ENCODE measurements around the gene ACOX2.

ACOX2 gene

DNA sequence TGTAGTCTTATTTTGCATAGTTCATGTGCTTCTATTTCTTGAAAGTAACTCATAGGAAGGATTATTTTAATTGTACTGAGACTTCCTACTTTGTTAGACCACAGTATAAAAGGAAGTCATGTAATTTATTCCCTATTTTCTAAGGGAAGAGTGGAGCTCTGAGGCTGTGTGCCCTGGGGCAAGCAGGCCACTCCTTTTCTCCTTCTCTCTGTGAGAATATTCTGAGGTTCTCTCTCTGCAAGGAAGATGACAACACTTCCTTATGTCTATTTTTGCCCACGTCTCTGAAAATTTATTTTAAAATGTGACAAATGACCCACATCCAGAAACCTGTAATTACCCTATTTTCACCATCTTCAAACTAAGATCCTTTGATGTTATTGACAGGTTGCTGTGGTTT is 34.1 kb downstream of the ACOX2 start:
- DNase-seq = no peak

DNA sequence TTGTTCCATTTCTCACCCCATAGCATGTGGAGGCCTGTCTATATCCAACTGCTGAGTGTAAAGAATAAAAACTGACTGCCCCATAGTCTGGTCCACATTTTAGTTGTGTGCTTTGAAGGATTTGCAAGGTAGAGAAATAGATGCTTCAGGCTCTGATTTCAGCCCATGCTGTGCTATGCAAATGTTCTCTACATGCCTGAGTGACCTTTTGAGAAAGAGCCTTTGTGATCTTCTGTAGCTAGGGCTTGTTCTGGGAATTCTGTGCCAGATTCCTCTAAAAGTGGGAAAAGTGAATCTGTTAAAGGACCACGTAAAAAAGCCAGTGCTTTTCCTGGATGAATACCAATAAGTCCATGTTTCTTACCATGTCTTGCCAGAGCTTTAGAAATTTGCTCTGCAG is 39.9 kb downstream of the ACOX2 start:
- DNase-seq = no peak

DNA sequence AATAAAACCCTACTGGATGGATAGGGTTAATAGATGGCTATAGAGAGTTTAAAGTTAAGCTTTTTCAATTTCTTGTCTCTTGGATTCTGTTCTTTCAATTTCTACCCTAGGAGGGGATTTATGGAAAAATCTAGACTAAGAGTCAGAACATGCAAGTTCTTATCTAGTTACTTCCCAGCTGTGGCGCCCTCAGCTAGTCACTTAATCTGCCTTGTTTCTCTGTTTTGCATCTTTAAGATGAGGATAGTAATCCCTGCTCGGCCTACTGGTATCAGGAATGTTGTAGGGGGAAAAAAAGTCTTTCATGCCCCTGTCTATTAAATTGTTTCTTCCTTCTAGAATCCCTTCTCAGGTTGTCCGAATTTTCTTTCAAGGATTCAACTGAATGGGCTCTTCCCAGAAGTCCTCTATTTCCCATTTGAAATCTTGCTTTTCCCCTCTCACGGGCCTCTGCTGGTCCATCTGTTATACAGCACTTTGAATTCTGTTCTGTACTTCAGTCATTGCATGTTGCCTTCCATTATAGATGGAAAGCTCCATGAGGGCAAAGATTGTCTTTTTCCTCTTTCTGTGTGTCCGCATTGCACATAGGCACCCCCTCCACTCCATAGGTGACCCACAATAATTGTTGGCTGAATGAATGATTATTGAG is 40.7 kb downstream of the ACOX2 start:
- DNase-seq = no peak

DNA sequence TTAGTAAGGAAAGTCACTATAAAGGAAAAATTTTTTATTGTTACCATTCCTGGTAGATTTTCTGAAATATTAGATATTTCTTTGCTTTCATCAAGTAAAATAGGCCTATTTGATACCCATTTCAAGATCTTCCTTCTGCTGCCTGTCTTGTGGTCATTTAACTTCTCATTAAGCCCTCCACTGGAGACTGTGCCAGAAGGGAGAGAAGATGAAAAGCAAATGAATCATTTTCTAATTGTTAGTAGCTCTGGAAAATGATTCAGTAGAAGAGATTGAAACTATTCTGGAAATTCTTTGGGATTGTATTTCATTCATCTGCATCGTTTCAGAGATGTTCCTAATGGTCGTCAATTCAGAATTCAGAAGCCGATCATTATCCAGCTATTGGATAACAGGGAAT is 41.9 kb downstream of the ACOX2 start:
- DNase-seq = no peak

GRCh38 chr3:58494107-58494506 is 42.9 kb downstream of the ACOX2 start:
- DNase-seq = no peak

DNA sequence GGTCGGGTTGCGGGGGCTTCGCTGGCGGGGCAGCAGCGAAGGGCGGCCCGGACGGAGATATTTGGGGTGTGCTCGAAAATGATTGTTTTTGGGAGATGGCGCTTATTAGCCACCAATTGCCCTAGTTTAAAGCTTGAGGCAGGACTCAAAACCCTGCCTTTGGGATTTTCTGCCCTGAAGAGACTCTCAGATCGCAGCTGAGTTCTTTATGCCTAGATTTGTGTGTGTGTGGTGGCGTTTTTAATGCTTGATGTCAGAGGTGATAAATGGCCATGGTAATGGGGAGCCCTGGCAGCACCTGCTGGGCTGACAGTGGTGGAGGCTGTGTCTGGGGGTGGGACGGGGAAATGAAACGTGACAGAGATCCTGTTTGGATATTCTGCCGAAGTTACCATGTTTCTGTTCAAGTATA is 44.5 kb downstream of the ACOX2 start:
- DNase-seq = peak; percentile 10

DNA sequence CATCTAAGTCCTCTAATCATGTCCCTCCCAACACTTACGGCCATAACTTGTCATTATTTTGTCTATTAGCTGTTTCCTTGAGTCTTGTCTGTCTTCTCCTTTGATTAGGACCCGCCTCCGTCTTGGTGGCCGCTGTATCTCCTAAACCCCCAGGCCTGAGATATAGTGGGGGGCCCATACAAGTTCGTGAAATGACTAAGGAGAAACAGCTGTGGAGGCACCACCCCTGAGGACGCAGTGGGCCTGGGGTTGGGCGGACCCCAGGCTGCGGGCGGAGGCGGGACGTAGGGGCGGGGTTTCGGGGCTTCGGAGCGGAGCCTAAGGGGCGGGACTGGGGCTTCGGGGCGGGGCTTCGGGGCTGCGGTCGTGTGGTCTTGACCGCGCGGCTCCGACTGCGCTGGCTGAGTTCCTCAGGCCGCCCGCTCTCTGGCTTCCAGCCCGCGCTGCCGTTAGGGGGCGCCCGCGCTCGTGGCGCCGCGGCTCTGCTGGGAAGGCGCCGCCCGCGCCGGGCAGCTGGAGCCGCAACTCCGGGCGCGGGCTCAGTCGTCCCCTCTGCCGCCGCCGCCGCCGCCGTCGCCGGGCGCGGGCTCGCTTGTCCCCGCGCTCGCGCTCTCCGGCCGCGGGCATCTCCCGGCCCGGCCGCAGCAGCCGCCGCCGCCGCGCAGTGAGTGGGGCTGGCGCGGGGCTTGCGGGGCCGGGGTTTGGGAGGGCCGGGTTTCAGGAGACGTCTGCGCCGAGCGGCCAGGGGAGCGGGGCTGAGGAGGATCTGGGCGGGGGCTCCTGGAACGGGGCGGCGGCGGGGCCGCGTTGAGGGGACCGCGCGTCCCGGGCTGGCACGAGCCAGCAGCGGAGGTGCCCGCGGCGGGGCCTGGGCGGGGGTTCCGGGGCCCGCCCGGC is 45.2 kb downstream of the ACOX2 start, which contains the start of gene KCTD6:
Gene KCTD6, plus strand, starts transcription at position 591 of the 897 bp plus-strand sequence. CDS start 6,660 bp downstream, outside the sequence.
- peak; percentile 77 for DNase-seq

DNA sequence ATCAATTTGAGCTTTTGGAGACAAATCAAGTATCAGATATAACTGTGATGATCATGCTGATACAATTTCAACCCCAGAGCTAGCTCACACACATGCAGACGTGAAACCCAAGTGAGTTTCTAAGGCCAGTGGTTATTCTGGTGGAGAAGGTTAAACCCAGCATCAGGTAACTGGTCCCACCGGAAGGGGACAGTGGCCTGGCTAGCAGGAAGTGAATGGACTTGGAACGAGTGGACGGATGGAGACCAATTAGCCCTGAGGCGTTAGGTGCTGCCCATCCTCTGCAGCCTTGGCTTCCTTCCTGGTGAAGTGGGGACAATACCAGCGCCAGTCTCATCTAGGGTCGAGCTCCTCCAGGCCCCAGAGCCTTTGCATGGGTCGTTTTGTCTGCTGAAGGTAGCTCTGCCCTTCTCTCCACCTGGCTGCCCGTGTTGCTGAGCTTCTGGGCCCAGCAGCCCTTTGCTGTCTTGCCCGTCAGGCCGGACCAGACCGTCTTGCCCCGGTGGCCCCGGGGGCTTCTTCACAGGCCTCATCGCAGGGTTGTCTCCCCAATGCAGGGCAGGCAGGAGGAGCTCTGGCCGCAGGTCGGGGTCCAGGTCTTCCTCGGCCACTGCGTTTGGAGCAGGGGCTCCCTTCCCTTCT is 46.0 kb downstream of the ACOX2 start:
- DNase-seq = no peak

- no peak for DNase-seq
Measured at GRCh38 chr3:58488967-58489366, 48.0 kb downstream of the ACOX2 start.

DNA sequence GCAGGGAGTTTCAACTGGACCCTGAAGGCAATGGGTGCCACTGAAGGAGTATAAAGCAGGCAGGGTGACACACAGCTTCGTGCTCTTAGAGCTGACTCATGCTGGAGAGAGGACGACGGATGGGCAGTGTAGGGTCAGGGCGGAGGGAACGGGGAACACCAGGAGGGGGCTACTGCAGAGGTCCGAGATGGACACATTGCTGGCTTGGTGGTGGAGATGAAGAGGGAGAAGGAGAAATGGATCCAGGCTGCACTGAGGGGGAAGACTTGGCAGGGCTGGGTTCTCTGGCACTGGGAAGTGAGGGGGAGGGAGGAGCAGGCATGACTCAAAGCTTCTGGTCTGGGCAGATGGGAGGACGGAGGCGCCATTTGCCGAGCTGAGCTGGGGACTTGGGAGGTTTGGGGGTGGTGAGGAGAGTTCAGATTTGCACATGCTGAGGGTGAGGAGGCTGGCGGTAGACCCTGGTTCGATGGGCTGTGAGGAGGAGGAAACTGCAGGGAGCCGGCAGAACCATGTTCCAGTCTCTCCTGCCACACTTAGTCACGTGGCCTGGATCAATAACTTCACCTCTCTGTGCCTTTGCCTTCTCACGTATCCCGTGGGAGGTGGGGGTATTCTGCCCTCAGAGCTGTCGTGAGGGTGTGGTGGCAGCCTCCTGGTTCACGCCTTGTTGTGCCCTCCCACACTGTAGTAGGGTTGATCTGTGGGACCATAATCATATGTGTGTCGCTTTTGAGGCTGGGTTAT is 49.7 kb downstream of the ACOX2 start:
- no peak for DNase-seq

DNA sequence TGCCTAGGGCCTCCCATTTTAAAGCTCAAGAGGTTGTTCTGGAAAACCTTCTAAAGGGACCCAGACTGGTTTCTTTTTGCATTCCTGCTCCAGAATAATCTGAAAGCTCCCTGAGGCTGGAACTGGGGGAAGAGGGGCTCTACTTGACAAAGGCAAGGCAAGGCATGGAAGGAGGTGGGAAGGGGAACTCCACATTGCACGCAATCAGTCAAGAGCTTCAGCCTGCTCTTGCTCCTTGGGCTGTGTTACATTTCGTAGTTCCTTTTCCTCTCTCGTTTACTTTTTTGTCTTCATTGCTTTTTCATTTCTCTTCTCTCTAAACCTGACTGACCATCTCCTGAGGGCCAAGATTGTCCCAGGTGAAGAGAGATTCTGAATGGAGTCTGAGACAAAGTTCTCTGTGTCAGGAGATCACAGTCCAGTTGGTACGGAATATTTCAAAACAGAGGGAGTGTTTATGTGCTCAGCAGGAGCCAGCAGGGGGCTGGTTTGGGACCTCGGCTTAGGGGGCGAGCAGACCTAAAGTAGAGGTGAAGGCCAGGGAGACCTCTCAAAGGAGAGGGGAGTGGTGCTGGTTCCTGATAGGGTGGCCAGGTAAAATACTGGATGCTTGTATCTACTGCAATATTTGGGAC is 51.1 kb downstream of the ACOX2 start:
- DNase-seq = no peak

DNA sequence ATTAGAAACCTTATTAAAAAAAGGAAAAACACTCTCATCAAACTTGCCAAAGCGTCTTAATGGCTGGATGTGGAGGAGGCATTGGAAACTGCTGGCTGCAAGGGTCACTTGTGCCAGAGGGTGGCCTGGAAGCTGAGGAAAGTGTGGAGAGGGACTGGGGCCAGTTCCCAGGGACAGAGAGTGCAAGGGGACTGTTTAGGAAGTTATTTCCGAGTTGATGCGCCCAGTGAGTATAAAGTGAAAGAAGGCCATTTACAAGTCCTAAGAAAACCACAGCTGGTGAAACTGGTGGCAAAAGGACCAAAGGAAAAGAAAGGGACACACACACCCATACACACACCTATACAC is 52.3 kb downstream of the ACOX2 start:
- no peak for DNase-seq

- DNase-seq = no peak
Measured at GRCh38 chr3:58484045-58484721, 52.8 kb downstream of the ACOX2 start.

DNA sequence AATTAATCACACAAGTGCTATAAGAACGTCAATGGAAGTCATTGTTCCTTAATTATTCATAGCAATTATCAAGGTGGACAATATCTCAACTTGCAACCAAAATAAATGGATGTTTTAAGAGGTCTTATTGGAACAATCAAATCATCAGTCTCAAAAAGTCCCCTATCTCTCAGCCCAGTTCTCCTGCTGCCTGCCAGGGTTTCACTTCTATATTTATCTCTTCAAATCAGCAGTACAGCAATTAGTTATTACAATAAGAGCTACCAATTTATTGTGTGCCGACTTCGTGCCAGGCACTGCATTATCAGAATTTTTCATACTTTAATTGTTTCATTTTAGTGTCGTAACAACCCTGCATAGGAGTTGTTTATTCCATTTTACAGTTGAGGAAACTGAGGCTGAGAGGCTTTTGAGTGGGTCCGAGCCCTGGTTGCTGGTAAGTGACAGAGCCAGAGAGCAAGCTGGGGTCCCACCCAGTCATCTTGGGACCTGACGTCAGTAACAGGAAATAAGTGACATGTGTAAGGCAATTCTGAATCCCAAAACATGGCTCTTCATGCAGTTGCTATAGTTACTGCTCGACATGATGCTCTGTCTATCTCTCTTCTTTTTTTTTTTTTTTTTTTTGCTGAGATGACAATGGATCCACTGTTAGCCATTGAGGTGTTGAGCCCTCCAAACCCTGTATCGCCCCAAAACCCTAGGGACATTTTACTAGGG is 53.9 kb downstream of the ACOX2 start:
- peak; percentile 27 for DNase-seq

DNA sequence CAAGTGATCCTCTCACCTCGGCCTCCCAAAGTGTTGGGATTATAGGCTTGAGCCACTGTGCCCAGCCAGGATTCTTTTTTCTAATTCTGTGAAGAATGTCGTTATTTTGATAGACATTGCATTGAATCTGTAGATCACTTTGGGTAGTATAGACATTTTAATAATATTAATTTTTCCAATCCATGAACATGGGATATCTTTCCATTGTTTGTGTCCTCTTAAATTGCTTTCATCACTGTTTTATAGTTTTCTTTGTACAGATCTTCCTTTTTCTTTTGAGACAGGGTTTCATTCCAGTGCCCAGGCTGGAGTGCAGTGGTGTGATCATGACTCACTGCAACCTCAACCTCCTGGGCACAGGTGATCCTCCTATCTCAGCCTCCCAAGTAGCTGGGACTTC is 56.7 kb downstream of the ACOX2 start:
- no peak for DNase-seq

DNA sequence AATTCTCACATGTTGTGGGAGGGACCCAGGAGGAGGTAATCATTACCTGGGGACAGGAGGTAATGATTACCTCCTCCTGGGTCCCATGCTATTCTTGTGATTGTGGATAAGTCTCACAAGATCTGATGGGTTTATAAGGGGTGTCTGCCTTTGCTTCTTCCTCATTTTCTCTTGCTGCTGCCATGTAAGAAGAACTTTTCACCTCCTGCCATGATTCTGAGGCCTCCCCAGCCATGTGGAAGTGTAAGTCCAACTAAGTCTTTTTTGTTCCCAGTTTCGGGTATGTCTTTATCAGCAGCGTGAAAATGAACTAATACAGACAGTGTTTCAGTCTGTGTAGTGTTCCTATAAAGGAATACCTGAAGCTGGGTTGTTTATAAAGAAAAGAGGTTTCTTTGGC is 58.2 kb downstream of the ACOX2 start:
- no peak for DNase-seq

DNA sequence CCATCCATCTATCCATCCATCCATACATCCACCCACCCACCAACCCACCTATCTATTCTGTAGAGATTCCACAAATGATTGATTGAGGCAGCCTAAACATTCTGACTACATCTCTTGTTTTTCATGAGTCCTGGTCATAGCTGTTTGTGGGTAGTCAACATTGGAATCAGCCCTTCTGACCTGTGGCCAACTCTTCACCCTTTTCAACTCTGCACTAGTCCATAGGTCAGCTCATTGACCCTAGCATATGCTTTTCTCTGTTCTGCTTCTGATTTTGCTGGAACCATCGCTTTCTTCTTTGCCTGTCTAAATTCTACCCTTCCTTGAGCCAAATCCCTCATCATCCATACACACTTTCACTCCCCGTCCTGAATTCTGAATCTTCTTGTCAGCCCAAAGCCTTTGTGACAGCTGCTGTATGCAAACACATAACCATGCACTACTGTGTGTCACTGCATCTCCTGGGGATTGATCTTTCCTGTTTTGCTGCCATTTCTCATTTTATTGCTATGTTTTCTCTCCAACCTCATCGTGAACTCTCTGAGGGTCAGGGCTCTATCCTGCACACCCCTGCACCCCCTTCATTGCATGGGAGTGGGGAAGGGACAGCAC is 61.9 kb downstream of the ACOX2 start:
- no peak for DNase-seq

DNA sequence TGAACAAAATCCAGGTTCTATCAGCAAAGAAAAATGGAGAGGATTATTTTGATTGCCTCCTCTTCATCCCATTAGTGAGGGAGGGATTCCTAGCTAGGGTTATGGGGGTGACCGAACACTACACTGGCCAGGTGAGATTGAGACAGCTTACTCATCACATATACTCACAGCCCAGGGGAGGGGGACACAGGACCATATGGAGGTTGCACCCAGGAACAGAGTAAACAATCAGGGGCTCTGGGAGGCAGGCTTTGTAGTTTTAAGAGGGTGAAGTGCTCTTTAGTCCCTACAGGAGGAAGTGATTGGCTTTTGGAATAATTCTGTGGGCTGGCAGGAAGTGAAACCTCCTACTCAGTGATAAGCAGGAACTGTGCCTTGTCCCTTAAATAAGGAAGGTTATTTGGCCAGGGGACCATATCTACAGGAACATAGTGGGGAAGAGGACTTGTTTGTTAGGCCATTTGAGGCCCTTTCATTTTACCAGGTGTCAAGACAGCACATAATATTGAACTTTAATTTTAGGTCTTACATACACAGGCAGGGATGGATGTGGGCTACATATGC is 62.6 kb downstream of the ACOX2 start:
- DNase-seq = no peak

DNA sequence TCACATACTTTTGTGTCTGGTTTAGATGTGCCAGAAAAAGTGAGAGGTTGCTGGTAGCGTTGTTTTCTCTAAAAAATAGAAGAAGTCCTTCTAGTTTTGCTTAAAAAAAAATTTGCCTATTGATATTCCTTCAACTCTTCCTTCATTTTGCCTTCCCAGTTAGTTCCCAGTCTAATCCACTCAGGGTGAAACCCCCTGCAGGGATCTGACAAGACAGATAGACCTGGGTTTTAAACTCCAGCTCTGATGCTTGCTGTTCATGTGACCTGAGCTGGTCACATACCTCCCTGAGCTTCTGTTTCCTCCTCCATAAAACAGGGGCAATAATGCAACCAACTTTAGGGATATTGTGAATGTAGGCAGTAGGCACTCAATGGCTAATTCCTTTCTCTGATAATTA is 63.7 kb downstream of the ACOX2 start:
- DNase-seq = no peak
